Measurements from ENCODE around the gene MPG. TPM values are rescaled to one million over a fixed set of nuclear protein-coding genes. Genes with fewer than 3 reads are reported as not detected.

MPG gene
- total RNA-seq, 1 experiment from 2014 or later: 41.1 TPM

DNA sequence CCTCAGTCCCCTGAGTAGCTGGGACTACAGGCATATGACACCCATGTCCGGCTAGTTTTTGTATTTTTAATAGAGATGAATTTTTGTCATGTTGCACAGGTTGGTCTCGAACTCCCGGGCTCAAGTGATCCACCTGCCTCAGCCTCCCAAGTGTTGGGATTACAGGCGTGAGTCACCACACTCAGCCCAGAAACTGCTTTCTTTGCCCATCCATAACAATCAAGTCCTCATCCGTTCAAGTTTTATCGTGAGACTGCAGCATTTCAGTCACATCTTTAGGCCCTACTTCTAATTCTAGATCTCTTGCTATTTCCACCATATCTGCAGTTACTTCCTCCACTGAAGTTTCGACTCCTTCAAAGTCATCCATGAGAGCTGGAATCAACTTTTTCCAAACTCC, 54.1 kb downstream of the MPG start:
- CTCF ChIA-PET: no interaction called here
- Histone ChIP-seq H3K36me3 (ENCODE audit: control insufficient read depth, insufficient read depth, low read length) (no peaks in the 10 kb centered on the region), H3K9me3 (no peaks in the 10 kb centered on the region), H3K4me1 (no peaks in the 10 kb centered on the region), H3K27me3 (replicated peaks; ENCODE audit: control insufficient read depth, insufficient read depth, low read length) (no peaks in the 10 kb centered on the region), H3K4me3 (ENCODE audit: low read depth, low read length) (no peak overlapping the region)
- BruUV-seq (replicated peaks): no TSS peak
- Mint-ChIP-seq H3K27me3 (ENCODE audit: insufficient read depth, unreplicated experiment) (no peaks in the 10 kb centered on the region), H3K36me3 (ENCODE audit: insufficient read depth, unreplicated experiment) (no peaks in the 10 kb centered on the region), H3K9me3 (ENCODE audit: unreplicated experiment) (no peaks in the 10 kb centered on the region), H3K4me1 (ENCODE audit: low read depth, unreplicated experiment) (no peaks in the 10 kb centered on the region), H3K27ac (ENCODE audit: unreplicated experiment) (no peak overlapping the region), H3K4me3 (ENCODE audit: unreplicated experiment) (no peak overlapping the region)
- intact Hi-C loops (cut with micrococcal nuclease; ENCODE audit: unreplicated experiment): no loop called here
- POLR2A ChIA-PET: no interaction called here
- no peak for DNase-seq
- TF ChIP-seq, protein P1, sequence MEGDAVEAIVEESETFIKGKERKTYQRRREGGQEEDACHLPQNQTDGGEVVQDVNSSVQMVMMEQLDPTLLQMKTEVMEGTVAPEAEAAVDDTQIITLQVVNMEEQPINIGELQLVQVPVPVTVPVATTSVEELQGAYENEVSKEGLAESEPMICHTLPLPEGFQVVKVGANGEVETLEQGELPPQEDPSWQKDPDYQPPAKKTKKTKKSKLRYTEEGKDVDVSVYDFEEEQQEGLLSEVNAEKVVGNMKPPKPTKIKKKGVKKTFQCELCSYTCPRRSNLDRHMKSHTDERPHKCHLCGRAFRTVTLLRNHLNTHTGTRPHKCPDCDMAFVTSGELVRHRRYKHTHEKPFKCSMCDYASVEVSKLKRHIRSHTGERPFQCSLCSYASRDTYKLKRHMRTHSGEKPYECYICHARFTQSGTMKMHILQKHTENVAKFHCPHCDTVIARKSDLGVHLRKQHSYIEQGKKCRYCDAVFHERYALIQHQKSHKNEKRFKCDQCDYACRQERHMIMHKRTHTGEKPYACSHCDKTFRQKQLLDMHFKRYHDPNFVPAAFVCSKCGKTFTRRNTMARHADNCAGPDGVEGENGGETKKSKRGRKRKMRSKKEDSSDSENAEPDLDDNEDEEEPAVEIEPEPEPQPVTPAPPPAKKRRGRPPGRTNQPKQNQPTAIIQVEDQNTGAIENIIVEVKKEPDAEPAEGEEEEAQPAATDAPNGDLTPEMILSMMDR (IDR thresholded peaks at IDR 0.05; ENCODE audit: insufficient read depth in 1 of 2, low read depth in 1 of 2, low read length in 1 of 2, severe bottlenecking in 1 of 2, unreplicated experiment in 1 of 2): no peak

DNA sequence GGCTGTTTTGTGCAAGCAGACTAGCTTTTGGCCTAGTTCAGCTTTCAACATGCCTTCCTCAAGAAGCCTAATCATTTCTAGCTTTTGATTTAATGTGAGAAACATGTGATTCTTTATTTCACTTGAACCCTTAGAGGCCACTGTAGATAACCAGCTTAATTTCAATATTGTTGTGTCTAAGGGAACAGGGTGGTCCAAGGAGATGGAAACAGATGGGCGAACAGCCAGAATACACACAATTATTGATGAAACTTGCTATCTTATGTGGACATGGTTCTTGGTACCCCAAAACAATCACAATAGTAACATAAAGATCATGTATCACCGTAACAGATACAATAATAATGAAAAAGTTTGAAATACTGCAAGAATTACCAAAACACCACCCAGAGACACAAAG, 55.7 kb downstream of the MPG start:
- Mint-ChIP-seq H3K9me3 (ENCODE audit: unreplicated experiment) (no peaks in the 10 kb centered on the region), H3K36me3 (ENCODE audit: insufficient read depth, unreplicated experiment) (peaks cover 9% of the 10 kb centered on the region), H3K4me1 (ENCODE audit: low read depth, unreplicated experiment) (no peaks in the 10 kb centered on the region), H3K27me3 (ENCODE audit: insufficient read depth, unreplicated experiment) (no peaks in the 10 kb centered on the region), H3K4me3 (ENCODE audit: unreplicated experiment) (no peak overlapping the region), H3K27ac (ENCODE audit: unreplicated experiment) (no peak overlapping the region)
- Histone ChIP-seq H3K27me3 (replicated peaks; ENCODE audit: control insufficient read depth, insufficient read depth, low read length) (no peaks in the 10 kb centered on the region), H3K36me3 (ENCODE audit: control insufficient read depth, insufficient read depth, low read length) (no peaks in the 10 kb centered on the region), H3K4me3 (ENCODE audit: low read depth, low read length) (no peak overlapping the region), H3K9me3 (no peaks in the 10 kb centered on the region), H3K4me1 (no peaks in the 10 kb centered on the region)
- ChIA-PET CTCF (no interaction called here), POLR2A (no interaction called here)
- DNase-seq: no peak
- TSS peak; percentile 12 for BruUV-seq (replicated peaks)
- TF ChIP-seq, protein P1 (IDR thresholded peaks at IDR 0.05; ENCODE audit: insufficient read depth in 1 of 2, low read depth in 1 of 2, low read length in 1 of 2, severe bottlenecking in 1 of 2, unreplicated experiment in 1 of 2): no peak
- intact Hi-C loops (cut with micrococcal nuclease; ENCODE audit: unreplicated experiment): no loop called here

Other genes starting within 250 kb of the MPG start
- gene POLR3K, start 24.6 kb upstream of the MPG start, total RNA-seq (2022): 29.3 and 32.4 TPM in 2 replicates
- 57.1 and 60.7 TPM in 2 replicates for gene SNRNP25, start 24.4 kb upstream of the MPG start, total RNA-seq (2022)
- gene RHBDF1, start 5.6 kb upstream of the MPG start, total RNA-seq (2022): 62.3 and 65.8 TPM in 2 replicates
- 47.2 and 54.0 TPM in 2 replicates for gene NPRL3, start 60.4 kb downstream of the MPG start, total RNA-seq (2022)
- not detected in 2 replicates for gene HBZ, start 74.4 kb downstream of the MPG start, total RNA-seq (2022)
- gene HBM, start 87.8 kb downstream of the MPG start, total RNA-seq (2022): not detected in 2 replicates
- gene HBA2, start 94.7 kb downstream of the MPG start, total RNA-seq (2022): 2.1 TPM in 1 of 2 replicates, not detected in the other
- gene HBA1, start 98.5 kb downstream of the MPG start, total RNA-seq (2022): 3.6 and 8.6 TPM in 2 replicates
- 7.0 and 9.2 TPM in 2 replicates for gene HBQ1, start 102.2 kb downstream of the MPG start, total RNA-seq (2022)
- gene LUC7L, start 151.2 kb downstream of the MPG start, total RNA-seq (2022): 80.7 and 86.1 TPM in 2 replicates
- 71.7 and 77.7 TPM in 2 replicates for gene FAM234A, start 156.6 kb downstream of the MPG start, total RNA-seq (2022)
- gene RGS11, start 197.7 kb downstream of the MPG start, total RNA-seq (2022): 5.3 and 8.9 TPM in 2 replicates
- 1.9 and 2.1 TPM in 2 replicates for gene ARHGDIG, start 202.4 kb downstream of the MPG start, total RNA-seq (2022)
- gene PDIA2, start 204.9 kb downstream of the MPG start, total RNA-seq (2022): 0.28 and 0.41 TPM in 2 replicates